Measurements from ENCODE around the gene IFFO2. TPM values are rescaled to one million over a fixed set of nuclear protein-coding genes. Genes with fewer than 3 reads are reported as not detected.

Gene IFFO2
- total and polyA plus RNA-seq, 2 donors (not counting 3 experiments of a cell fraction or from before 2014, with no cell fraction given) = 31.1 to 31.3 TPM

GRCh38 chr1:18970358-18970757 is 13.9 kb upstream of the IFFO2 start:
- dilution Hi-C loops (cut with MboI; ENCODE audit: extremely low pct_ligation_motif_present, low sequenced_read_pairs) (no loop called here), intact Hi-C loops (cut with micrococcal nuclease) (loop anchor here (5.0 kb wide), 2 partner anchors 97 to 112 kb away; no protein-coding TSS in a partner anchor)
- no peak for TF ChIP-seq JUN (IDR thresholded peaks at IDR 0.05; ENCODE audit: borderline replicate concordance, insufficient read depth, insufficient read length, low read depth)
- TF ChIP-seq CTCF (IDR thresholded peaks at IDR 0.05; ENCODE audit: extremely low read depth in 1 of 2, insufficient read depth in 1 of 2, low read depth in 1 of 2, low read length in 2 of 2) = no peak
- TF ChIP-seq POLR2A (IDR thresholded peaks at IDR 0.05; ENCODE audit: low read depth, low read length) = no peak
- no peak for TF ChIP-seq GATA2 (IDR thresholded peaks at IDR 0.05; ENCODE audit: insufficient read depth, insufficient read length, low read depth, low read length)
- no peak for TF ChIP-seq POLR2AphosphoS5 (IDR thresholded peaks at IDR 0.05; ENCODE audit: insufficient read depth, low read depth, low read length)
- Histone ChIP-seq H3K4me3 (replicated peaks in 1 of 3; ENCODE audit: insufficient read depth in 1 of 3, low read depth in 1 of 3, low read length in 3 of 3) (no peak overlapping the region), H3K9me3 (replicated peaks; ENCODE audit: control insufficient read depth, insufficient read depth, low read length) (no peaks in the 10 kb centered on the region), H3K9me1 (replicated peaks; ENCODE audit: control insufficient read depth, extremely low read depth, insufficient read depth, low read length) (no peaks in the 10 kb centered on the region), H2AFZ (ENCODE audit: low read depth, low read length) (no peak overlapping the region), H3K4me1 (ENCODE audit: control insufficient read depth, extremely low read depth, insufficient read depth, low read length) (peaks cover 15% of the 10 kb centered on the region), H3K79me2 (ENCODE audit: control insufficient read depth, insufficient read depth, low read length) (no peaks in the 10 kb centered on the region), H3K9ac (replicated peaks; ENCODE audit: extremely low read depth, insufficient read depth, low read length) (no peak overlapping the region), H3K27me3 (ENCODE audit: control insufficient read depth in 2 of 2, insufficient read depth in 2 of 2, low read length in 2 of 2) (no peaks in the 10 kb centered on the region), H3K36me3 (ENCODE audit: control insufficient read depth in 2 of 2, extremely low read depth in 1 of 2, insufficient read depth in 2 of 2, low read length in 2 of 2) (no peaks in the 10 kb centered on the region), H4K20me1 (replicated peaks; ENCODE audit: control insufficient read depth, extremely low read depth, insufficient read depth, low read length) (no peaks in the 10 kb centered on the region), H3K27ac (ENCODE audit: insufficient read depth, low read depth, low read length) (no peak overlapping the region), H3K4me2 (ENCODE audit: insufficient read depth, low read length) (no peak overlapping the region)
- no peak for FAIRE-seq
- ChIA-PET POLR2A (no interaction called here), CTCF (interaction anchor here (0.6 to 5.0 kb wide), 3 partner anchors 41 to 63 kb away, joined by 3 to 137 read pairs (median 8); no protein-coding TSS in a partner anchor)
- DNase-seq (ENCODE audit: low read depth, low spot score) = no peak
- BruUV-seq (replicated peaks) = no TSS peak
